ENCODE data around the gene ASMT.
"Not testable (repeated sequence)": the region's sequence is repeated elsewhere in the genome, so short reads cannot be mapped to it uniquely, and the experiment has no call there.

The ASMT gene

GRCh38 chrX:1614927-1615326 is at the start of gene ASMT:
ASMT (plus strand) TSS chrX:1615059; CDS start chrX:1615200, 141 bp downstream.
- in situ Hi-C loops (cut with MboI; ENCODE audit: low sequenced_read_pairs) = no loop called here

- in situ Hi-C loops (cut with MboI; ENCODE audit: low sequenced_read_pairs) = not testable (repeated sequence)
Measured at GRCh38 chrX:1574181-1574580, 40.7 kb upstream of the ASMT start.

GRCh38 chrX:1576201-1576992 is 38.5 kb upstream of the ASMT start:
- in situ Hi-C loops (cut with MboI; ENCODE audit: low sequenced_read_pairs) = loop anchor here (25.0 kb wide), 1 partner anchor 114 kb away; the partner anchor contains the start of gene ASMTL

GRCh38 chrX:1577845-1578244 is 37.0 kb upstream of the ASMT start:
- in situ Hi-C loops (cut with MboI; ENCODE audit: low sequenced_read_pairs) = loop anchor here (25.0 kb wide), 1 partner anchor 116 kb away; the partner anchor contains the start of gene ASMTL

- in situ Hi-C loops (cut with MboI; ENCODE audit: low sequenced_read_pairs) = loop anchor here (25.0 kb wide), 1 partner anchor 116 kb away; the partner anchor contains the start of gene ASMTL
Measured at GRCh38 chrX:1578511-1579173, 36.2 kb upstream of the ASMT start.

GRCh38 chrX:1581132-1581531 is 33.7 kb upstream of the ASMT start:
- in situ Hi-C loops (cut with MboI; ENCODE audit: low sequenced_read_pairs) = loop anchor here (25.0 kb wide), 1 partner anchor 119 kb away; the partner anchor contains the start of gene ASMTL

- in situ Hi-C loops (cut with MboI; ENCODE audit: low sequenced_read_pairs) = loop anchor here (25.0 kb wide), 1 partner anchor 121 kb away; the partner anchor contains the start of gene ASMTL
Measured at GRCh38 chrX:1582686-1583437, 32.0 kb upstream of the ASMT start.

GRCh38 chrX:1584237-1585011 is 30.4 kb upstream of the ASMT start:
- in situ Hi-C loops (cut with MboI; ENCODE audit: low sequenced_read_pairs) = loop anchor here (25.0 kb wide), 1 partner anchor 122 kb away; the partner anchor contains the start of gene ASMTL

- in situ Hi-C loops (cut with MboI; ENCODE audit: low sequenced_read_pairs) = loop anchor here (25.0 kb wide), 1 partner anchor 125 kb away; the partner anchor contains the start of gene ASMTL
Measured at GRCh38 chrX:1587161-1587560, 27.7 kb upstream of the ASMT start.

GRCh38 chrX:1589356-1590130 is 25.3 kb upstream of the ASMT start:
- in situ Hi-C loops (cut with MboI; ENCODE audit: low sequenced_read_pairs) = loop anchor here (25.0 kb wide), 1 partner anchor 127 kb away; the partner anchor contains the start of gene ASMTL

GRCh38 chrX:1591102-1591862 is 23.6 kb upstream of the ASMT start, which contains the start of gene AKAP17A:
AKAP17A (plus strand) TSS chrX:1591604; CDS start chrX:1593463, 1,859 bp downstream.
- in situ Hi-C loops (cut with MboI; ENCODE audit: low sequenced_read_pairs) = loop anchor here (25.0 kb wide), 1 partner anchor 129 kb away; the partner anchor contains the start of gene ASMTL

GRCh38 chrX:1591863-1592469 is 22.9 kb upstream of the ASMT start:
- in situ Hi-C loops (cut with MboI; ENCODE audit: low sequenced_read_pairs) = loop anchor here (25.0 kb wide), 1 partner anchor 130 kb away; the partner anchor contains the start of gene ASMTL

- in situ Hi-C loops (cut with MboI; ENCODE audit: low sequenced_read_pairs) = loop anchor here (25.0 kb wide), 1 partner anchor 130 kb away; the partner anchor contains the start of gene ASMTL
Measured at GRCh38 chrX:1592470-1593142, 22.3 kb upstream of the ASMT start.

GRCh38 chrX:1593286-1594271 is 21.3 kb upstream of the ASMT start:
- in situ Hi-C loops (cut with MboI; ENCODE audit: low sequenced_read_pairs) = loop anchor here (25.0 kb wide), 1 partner anchor 131 kb away; the partner anchor contains the start of gene ASMTL

- in situ Hi-C loops (cut with MboI; ENCODE audit: low sequenced_read_pairs) = loop anchor here (25.0 kb wide), 1 partner anchor 133 kb away; the partner anchor contains the start of gene ASMTL
Measured at GRCh38 chrX:1595711-1596060, 19.2 kb upstream of the ASMT start.

All from HL-60/S4 treated with phorbol 12-myristate 13-acetate at 8.2 ng/mL for 4 days and 3 days (cell line).